ENCODE measurements around the gene B4GALT4.

DNA sequence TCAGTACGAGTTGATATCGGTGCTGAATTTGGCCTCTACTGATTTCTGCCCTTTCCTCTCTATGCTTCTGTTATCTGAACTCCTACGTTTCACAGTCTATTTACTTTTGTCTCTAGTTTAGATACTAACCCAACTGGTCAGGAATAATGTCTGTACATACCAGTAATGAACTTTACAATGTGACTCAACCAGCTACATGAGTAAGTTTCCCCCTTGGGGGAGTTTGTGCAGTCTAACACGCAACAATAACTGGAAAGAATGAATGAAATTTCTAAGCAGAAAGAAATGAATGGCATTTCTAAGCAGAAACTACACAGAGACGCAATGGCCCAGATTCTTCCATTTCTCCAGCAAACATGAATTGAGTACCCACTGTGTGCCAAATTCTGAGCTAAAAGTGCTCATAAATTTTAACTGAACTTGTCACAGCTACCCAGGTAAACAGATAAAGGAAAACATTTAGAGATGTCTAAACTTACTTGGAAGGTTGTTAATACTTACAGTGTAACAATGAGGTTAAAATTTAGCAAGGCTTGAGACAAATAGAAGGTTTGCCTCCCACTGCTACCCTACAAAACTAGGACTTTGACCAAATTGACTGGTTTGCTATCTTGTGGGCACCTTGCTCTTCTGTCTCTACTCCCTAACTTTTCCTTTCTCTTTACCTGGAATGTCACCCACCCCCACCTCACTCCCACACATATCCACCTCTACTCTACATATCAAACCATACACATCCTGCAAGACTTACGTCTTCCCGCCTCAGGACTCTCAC, 55.7 kb downstream of the B4GALT4 start:
- TF ChIP-seq, protein P1, sequence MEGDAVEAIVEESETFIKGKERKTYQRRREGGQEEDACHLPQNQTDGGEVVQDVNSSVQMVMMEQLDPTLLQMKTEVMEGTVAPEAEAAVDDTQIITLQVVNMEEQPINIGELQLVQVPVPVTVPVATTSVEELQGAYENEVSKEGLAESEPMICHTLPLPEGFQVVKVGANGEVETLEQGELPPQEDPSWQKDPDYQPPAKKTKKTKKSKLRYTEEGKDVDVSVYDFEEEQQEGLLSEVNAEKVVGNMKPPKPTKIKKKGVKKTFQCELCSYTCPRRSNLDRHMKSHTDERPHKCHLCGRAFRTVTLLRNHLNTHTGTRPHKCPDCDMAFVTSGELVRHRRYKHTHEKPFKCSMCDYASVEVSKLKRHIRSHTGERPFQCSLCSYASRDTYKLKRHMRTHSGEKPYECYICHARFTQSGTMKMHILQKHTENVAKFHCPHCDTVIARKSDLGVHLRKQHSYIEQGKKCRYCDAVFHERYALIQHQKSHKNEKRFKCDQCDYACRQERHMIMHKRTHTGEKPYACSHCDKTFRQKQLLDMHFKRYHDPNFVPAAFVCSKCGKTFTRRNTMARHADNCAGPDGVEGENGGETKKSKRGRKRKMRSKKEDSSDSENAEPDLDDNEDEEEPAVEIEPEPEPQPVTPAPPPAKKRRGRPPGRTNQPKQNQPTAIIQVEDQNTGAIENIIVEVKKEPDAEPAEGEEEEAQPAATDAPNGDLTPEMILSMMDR (IDR thresholded peaks at IDR 0.05), result no peak
- TF ChIP-seq POLR2A (IDR thresholded peaks at IDR 0.05) (no peak), EP300 (IDR thresholded peaks at IDR 0.05) (no peak)

Data from tibial nerve (tissue), 4 donors.